DMS79 treated with DMSO at 0.1 percent for 48 hours (cell line): ENCODE data around the gene SMIM24.
"Not testable (repeated sequence)": the region's sequence is repeated elsewhere in the genome, so short reads cannot be mapped to it uniquely, and the experiment has no call there.

Source experiments
- DNase-seq: peaks from one replicate; lab custom pipeline; 2025; lab: John Stamatoyannopoulos, UW

Gene SMIM24

GRCh38 chr19:3514930-3515329 is 34.6 kb upstream of the SMIM24 start:
- no peak for DNase-seq

GRCh38 chr19:3513229-3514140 is 33.2 kb upstream of the SMIM24 start:
- DNase-seq: no peak

GRCh38 chr19:3512562-3513228 is 32.4 kb upstream of the SMIM24 start:
- DNase-seq: no peak

- DNase-seq: no peak
These were observed 31.4 kb upstream of the SMIM24 start for GRCh38 chr19:3511506-3512251.

GRCh38 chr19:3510727-3511126 is 30.4 kb upstream of the SMIM24 start:
- DNase-seq: no peak

GRCh38 chr19:3509566-3509989 is 29.3 kb upstream of the SMIM24 start:
- DNase-seq: no peak

- no peak for DNase-seq
These were observed 28.6 kb upstream of the SMIM24 start for GRCh38 chr19:3508771-3509535.

- DNase-seq: not testable (repeated sequence)
These were observed 27.9 kb upstream of the SMIM24 start for GRCh38 chr19:3508121-3508661.

GRCh38 chr19:3507371-3508120 is 27.2 kb upstream of the SMIM24 start:
- peak; percentile 20 for DNase-seq

- peak; percentile 20 for DNase-seq
These were observed 26.3 kb upstream of the SMIM24 start for GRCh38 chr19:3506384-3507340.

GRCh38 chr19:3505598-3506383 is 25.5 kb upstream of the SMIM24 start, which contains the start of gene FZR1:
FZR1 (plus strand) TSS chr19:3506311; CDS start chr19:3522990, 16,679 bp downstream.
- peak; percentile 94 for DNase-seq

GRCh38 chr19:3504735-3505134 is 24.4 kb upstream of the SMIM24 start:
- DNase-seq: no peak

GRCh38 chr19:3503036-3503572 is 22.8 kb upstream of the SMIM24 start:
- no peak for DNase-seq

- DNase-seq: no peak
These were observed 21.5 kb upstream of the SMIM24 start for GRCh38 chr19:3501780-3502179.

- peak; percentile 96 for DNase-seq
These were observed 20.2 kb upstream of the SMIM24 start, which contains the start of gene DOHH for GRCh38 chr19:3500429-3501101. DOHH (minus strand) TSS chr19:3500674; CDS start chr19:3496814, 3,860 bp downstream.

GRCh38 chr19:3499738-3500428 is 19.6 kb upstream of the SMIM24 start:
- DNase-seq: no peak
